IPS-20b (cell line): ENCODE data around the gene NEURL4.
"Not testable (repeated sequence)": the region's sequence is repeated elsewhere in the genome, so short reads cannot be mapped to it uniquely, and the experiment has no call there.

ENCODE experiments used
- H3K27ac ChIP-seq: one replicate; pipeline ENCODE4 v1.5.1; 2013; ENCODE audit warnings: low read length
- H3K27me3 ChIP-seq: 2 replicates; pipeline ENCODE4 v1.6.1; 2013; ENCODE audit warnings: mild to moderate bottlenecking, low read length, inconsistent platforms; ENCODE audit not compliant: insufficient read depth
- H3K36me3 ChIP-seq: 2 replicates; pipeline ENCODE4 v1.6.1; 2013; ENCODE audit warnings: low read depth, mild to moderate bottlenecking, inconsistent platforms, low read length, moderate library complexity; ENCODE audit not compliant: insufficient read depth
- H3K4me1 ChIP-seq: 2 replicates; pipeline ENCODE4 v1.6.1; 2013; ENCODE audit warnings: mild to moderate bottlenecking, control low read depth, inconsistent platforms, low read length, moderate library complexity; ENCODE audit not compliant: insufficient read depth
- H3K4me3 ChIP-seq: 2 replicates; pipeline ENCODE4 v1.5.1; 2013; ENCODE audit warnings: mild to moderate bottlenecking, low read length, inconsistent platforms
- H3K9ac ChIP-seq: 2 replicates; pipeline ENCODE4 v1.6.1; 2013; ENCODE audit warnings: low read depth, mild to moderate bottlenecking, inconsistent platforms, low read length, moderate library complexity
- H3K9me3 ChIP-seq: 2 replicates; pipeline ENCODE4 v1.6.1; 2013; ENCODE audit warnings: mild to moderate bottlenecking, low read depth, low read length, inconsistent platforms; ENCODE audit not compliant: insufficient read depth

Gene NEURL4

GRCh38 chr17:7343250-7343649, 14.1 kb upstream of the NEURL4 start:
- H3K4me3 ChIP-seq: no peak overlapping the region

GRCh38 chr17:7341842-7342241, 12.7 kb upstream of the NEURL4 start:
- Histone ChIP-seq H3K9ac (no peak overlapping the region), H3K27me3 (no peaks in the 10 kb centered on the region), H3K4me1 (0 out of 2 replicates have a peak, but pooled peaks cover 4% of the 10 kb centered on the region), H3K36me3 (no peaks in the 10 kb centered on the region), H3K9me3 (no peaks in the 10 kb centered on the region), H3K4me3 (no peak overlapping the region), H3K27ac (no peak overlapping the region)

More at GRCh38 chr17:7343250-7343649, 14.1 kb upstream of the NEURL4 start:
- Histone ChIP-seq H3K9ac (no peak overlapping the region), H3K9me3 (no peaks in the 10 kb centered on the region), H3K27ac (no peak overlapping the region), H3K36me3 (no peaks in the 10 kb centered on the region), H3K4me1 (no peaks in the 10 kb centered on the region), H3K27me3 (no peaks in the 10 kb centered on the region)

GRCh38 chr17:7340179-7340578, 11.0 kb upstream of the NEURL4 start:
- no peaks in the 10 kb centered on the region for H3K27me3 ChIP-seq
- H3K4me3 ChIP-seq: no peak overlapping the region
- H3K27ac ChIP-seq: no peak overlapping the region
- no peaks in the 10 kb centered on the region for H3K36me3 ChIP-seq
- H3K9me3 ChIP-seq: no peaks in the 10 kb centered on the region
- no peak overlapping the region for H3K9ac ChIP-seq
- peaks cover 9% of the 10 kb centered on the region; the same call in 1 of the 2 replicates for H3K4me1 ChIP-seq

GRCh38 chr17:7337600-7337999, 8.5 kb upstream of the NEURL4 start:
- not testable (repeated sequence) for H3K4me1 ChIP-seq, H3K9me3 ChIP-seq, H3K27me3 ChIP-seq, H3K9ac ChIP-seq, H3K36me3 ChIP-seq, H3K27ac ChIP-seq
- peak overlapping the region; percentile 55; the same call in 1 of the 2 replicates for H3K4me3 ChIP-seq

GRCh38 chr17:7336240-7337175, 7.4 kb upstream of the NEURL4 start, which contains the start of gene ACAP1:
ACAP1 (plus strand) TSS chr17:7336529; CDS start chr17:7336735, 206 bp downstream.
- peak within 1 kb of the TSS; percentile 82; the same call in 1 of the 2 replicates for H3K9ac ChIP-seq
- H3K27ac ChIP-seq: peak within 1 kb of the TSS; percentile 94
- H3K4me1 ChIP-seq: peaks cover 9% of the 10 kb centered on the region; the same call in 1 of the 2 replicates
- no peaks in the 10 kb centered on the region for H3K27me3 ChIP-seq
- no peaks in the 10 kb centered on the region for H3K36me3 ChIP-seq
- peak within 1 kb of the TSS; percentile 55; the same call in 1 of the 2 replicates for H3K4me3 ChIP-seq
- H3K9me3 ChIP-seq: no peaks in the 10 kb centered on the region

- peak overlapping the region; percentile 82; the same call in 1 of the 2 replicates for H3K9ac ChIP-seq
Observed at GRCh38 chr17:7335765-7336164, 6.6 kb upstream of the NEURL4 start.

GRCh38 chr17:7334938-7335538, 5.9 kb upstream of the NEURL4 start:
- Histone ChIP-seq H3K9ac (no peak overlapping the region), H3K27me3 (no peaks in the 10 kb centered on the region), H3K27ac (no peak overlapping the region), H3K4me1 (peaks cover 12% of the 10 kb centered on the region; the same call in 1 of the 2 replicates), H3K36me3 (no peaks in the 10 kb centered on the region), H3K4me3 (no peak overlapping the region), H3K9me3 (no peaks in the 10 kb centered on the region)

More at GRCh38 chr17:7335765-7336164, 6.6 kb upstream of the NEURL4 start:
- H3K36me3 ChIP-seq, H3K4me1 ChIP-seq, H3K27ac ChIP-seq, H3K27me3 ChIP-seq, H3K4me3 ChIP-seq, H3K9me3 ChIP-seq: not testable (repeated sequence)

- not testable (repeated sequence) for H3K9me3 ChIP-seq, H3K27ac ChIP-seq, H3K27me3 ChIP-seq, H3K4me3 ChIP-seq, H3K36me3 ChIP-seq, H3K9ac ChIP-seq
- peaks cover 12% of the 10 kb centered on the region; the same call in 1 of the 2 replicates for H3K4me1 ChIP-seq
Observed at GRCh38 chr17:7332600-7333069, 3.5 kb upstream of the NEURL4 start.

- no peak overlapping the region for H3K27ac ChIP-seq
- H3K9ac ChIP-seq: no peak overlapping the region
Observed at GRCh38 chr17:7332111-7332510, 3.0 kb upstream of the NEURL4 start.

GRCh38 chr17:7330638-7331015, 1.5 kb upstream of the NEURL4 start:
- Histone ChIP-seq H3K9ac (peak overlapping the region; percentile 86; the same call in 1 of the 2 replicates), H3K27me3 (no peaks in the 10 kb centered on the region), H3K4me1 (peaks cover 3% of the 10 kb centered on the region; the same call in 1 of the 2 replicates), H3K27ac (peak overlapping the region; percentile 67), H3K4me3 (peak overlapping the region; percentile 78; the same call in 1 of the 2 replicates), H3K36me3 (peaks cover 14% of the 10 kb centered on the region), H3K9me3 (no peaks in the 10 kb centered on the region)

More at GRCh38 chr17:7332111-7332510, 3.0 kb upstream of the NEURL4 start:
- no peaks in the 10 kb centered on the region for H3K36me3 ChIP-seq
- no peaks in the 10 kb centered on the region for H3K27me3 ChIP-seq
- no peaks in the 10 kb centered on the region for H3K9me3 ChIP-seq
- H3K4me3 ChIP-seq: no peak overlapping the region
- H3K4me1 ChIP-seq: peaks cover 10% of the 10 kb centered on the region; the same call in 1 of the 2 replicates

GRCh38 chr17:7329997-7330637, 982 bp upstream of the NEURL4 start:
- peaks cover 18% of the 10 kb centered on the region for H3K36me3 ChIP-seq
- H3K27ac ChIP-seq: peak overlapping the region; percentile 67
- H3K27me3 ChIP-seq: no peaks in the 10 kb centered on the region
- peaks cover 3% of the 10 kb centered on the region; the same call in 1 of the 2 replicates for H3K4me1 ChIP-seq
- no peaks in the 10 kb centered on the region for H3K9me3 ChIP-seq
- H3K9ac ChIP-seq: peak overlapping the region; percentile 86; the same call in 1 of the 2 replicates
- H3K4me3 ChIP-seq: peak overlapping the region; percentile 78
